HCT116 (cell line): ENCODE measurements around the gene ZNF804A. TPM values are rescaled to one million over a fixed set of nuclear protein-coding genes. Genes with fewer than 3 reads are reported as not detected.

ENCODE experiments used
- ATAC-seq: fragments of 200-7000 bp; cut with Tn5 transposase; 2 replicates; pipeline ENCODE4 v1.9.1; 2020; ENCODE audit warnings: mild to moderate bottlenecking, moderate library complexity
- BruUV-seq: library from RNA; stranded (reverse); fragments of 400-500 nt; replicated peaks from 2 replicates; lab custom pipeline; 2021; lab: Mats Ljungman, UMichigan
- CTCF ChIA-PET: fragments of 300-600 bp; sonication (Branson Sonifier 250); formaldehyde crosslinking; loops from one replicate; lab custom pipeline; 2021; ENCODE audit warnings: antibody characterized with exemption; lab: Charles Lee
- POLR2A ChIA-PET: fragments of 300-600, 350-600 bp; sonication (Branson Sonifier 250); formaldehyde crosslinking; loops from one replicate; lab custom pipeline; 2021; ENCODE audit warnings: antibody characterized with exemption; lab: Charles Lee
- RAD21 ChIA-PET, 2 experiments: fragments of 300-600 bp; sonication (Branson Sonifier 250); formaldehyde crosslinking; loops; one replicate each; lab custom pipeline; 2023; ENCODE audit warnings: low total read pairs in 2 of 2; ENCODE audit not compliant: uncharacterized antibody in 2 of 2, unreplicated experiment in 2 of 2, low non-redundant PET in 1 of 2; lab: Charles Lee
- DNase-seq: peaks from one replicate; pipeline ENCODE4 v3.0.0-alpha.2; 2010; ENCODE audit warnings: low read depth, low spot score
- H2AFZ ChIP-seq: fragments of 200-600 bp; shearing (Covaris generic), sonication (generic); 2 replicates; pipeline ENCODE4 v1.6.1; 2017; ENCODE audit warnings: low read depth, mixed run types, mixed read lengths, antibody characterized with exemption, low read length; ENCODE audit not compliant: poor library complexity, severe bottlenecking
- H3K27ac ChIP-seq: 2 replicates; pipeline ENCODE4 v1.5.1; 2012; ENCODE audit warnings: low read depth, low read length
- H3K27me3 ChIP-seq: fragments of 200-600 bp; sonication (generic); 2 replicates; pipeline ENCODE4 v1.6.1; 2016; ENCODE audit warnings: mixed run types, low read length, mixed read lengths; ENCODE audit not compliant: insufficient read depth
- H3K36me3 ChIP-seq, 2 experiments: fragments of 200-500 bp in 1 of 2; fragments of 200-600 bp in 1 of 2; sonication (Bioruptor generic) in 1 of 2; sonication (generic) in 1 of 2; 2 replicates each; pipeline versions ENCODE4 v1.5.1 to v1.6.1; 2014 to 2016; ENCODE audit warnings: low read length in 2 of 2, inconsistent platforms in 1 of 2, mixed read lengths in 1 of 2, mixed run types in 1 of 2; ENCODE audit not compliant: insufficient read depth in 2 of 2, control insufficient read depth in 1 of 2
- H3K4me1 ChIP-seq, 2 experiments: fragments of 200-600 bp in 1 of 2; sonication (generic) in 1 of 2; 2 replicates each; pipeline versions ENCODE4 v1.5.1 to v1.6.1; 2012 to 2017; ENCODE audit warnings: low read length in 2 of 2, inconsistent platforms in 1 of 2, mild to moderate bottlenecking in 1 of 2, mixed read lengths in 1 of 2, mixed run types in 1 of 2, moderate library complexity in 1 of 2; ENCODE audit not compliant: insufficient read depth in 2 of 2, control insufficient read depth in 1 of 2
- H3K4me2 ChIP-seq: fragments of 200-600 bp; sonication (generic); 2 replicates; pipeline ENCODE4 v1.6.1; 2017; ENCODE audit warnings: mixed run types, low read length, mixed read lengths
- H3K4me3 ChIP-seq, 2 experiments: fragments of 200-600 bp in 1 of 2; sonication (generic) in 1 of 2; replicated peaks in 1 of 2; 2 replicates each; pipeline ENCODE4 v1.5.1; 2011 to 2016; ENCODE audit warnings: low read length in 2 of 2, control low read depth in 1 of 2, low read depth in 1 of 2, mild to moderate bottlenecking in 1 of 2, mixed read lengths in 1 of 2, mixed run types in 1 of 2
- H3K79me2 ChIP-seq: fragments of 200-600 bp; sonication (generic); 2 replicates; pipeline ENCODE4 v1.6.1; 2017; ENCODE audit warnings: mild to moderate bottlenecking, mixed run types, low read length, moderate library complexity, mixed read lengths; ENCODE audit not compliant: insufficient read depth
- H3K9ac ChIP-seq: fragments of 200-600 bp; sonication (generic); 2 replicates; pipeline ENCODE4 v1.6.1; 2016; ENCODE audit warnings: low read length, mixed read lengths
- H3K9me2 ChIP-seq: fragments of 200-600 bp; sonication (generic), shearing (Covaris generic); 2 replicates; pipeline ENCODE4 v1.6.1; 2017; ENCODE audit warnings: mixed run types, mild to moderate bottlenecking, moderate library complexity; ENCODE audit not compliant: insufficient read depth
- H3K9me3 ChIP-seq, 2 experiments: fragments of 200-500 bp in 1 of 2; fragments of 200-600 bp in 1 of 2; sonication (Bioruptor generic) in 1 of 2; sonication (generic) in 1 of 2; 2 replicates each; pipeline ENCODE4 v1.6.1; 2014 to 2017; ENCODE audit warnings: low read length in 2 of 2, mixed read lengths in 2 of 2, inconsistent platforms in 1 of 2, low read depth in 1 of 2, mild to moderate bottlenecking in 1 of 2, mixed run types in 1 of 2, moderate library complexity in 1 of 2; ENCODE audit not compliant: control insufficient read depth in 1 of 2, insufficient read depth in 1 of 2
- H4K20me1 ChIP-seq: fragments of 200-600 bp; sonication (generic), shearing (Covaris generic); 2 replicates; pipeline ENCODE4 v1.6.1; 2017; ENCODE audit warnings: mixed run types, mild to moderate bottlenecking, moderate library complexity; ENCODE audit not compliant: insufficient read depth
- ATF3 ChIP-seq: IDR thresholded peaks from 2 replicates; pipeline ENCODE4 v1.6.1; 2012
- CBX3 ChIP-seq: IDR thresholded peaks from 2 replicates; pipeline ENCODE4 v1.6.1; 2012; ENCODE audit warnings: low read depth
- CEBPB ChIP-seq: IDR thresholded peaks from 2 replicates; pipeline ENCODE4 v1.6.1; 2012; ENCODE audit warnings: low read depth
- CTCF ChIP-seq, 3 experiments: fragments of 200-600 bp in 1 of 3; sonication (generic) in 1 of 3; IDR thresholded peaks in 2 of 3; conservative IDR thresholded peaks in 1 of 3; 2 replicates each; pipeline ENCODE4 v1.5.1; 2012 to 2017; ENCODE audit warnings: low read depth in 2 of 3, low read length in 2 of 3, antibody characterized with exemption in 1 of 3, borderline replicate concordance in 1 of 3, control low read depth in 1 of 3, mild to moderate bottlenecking in 1 of 3, mixed read lengths in 1 of 3, mixed run types in 1 of 3, moderate library complexity in 1 of 3; ENCODE audit not compliant: insufficient read depth in 1 of 3
- EZH2 ChIP-seq: fragments of 200-600 bp; sonication (generic); IDR thresholded peaks from 2 replicates; pipeline ENCODE4 v1.6.1; 2017; ENCODE audit warnings: antibody characterized with exemption, mixed run types
- EZH2phosphoT487 ChIP-seq: fragments of 200-600 bp; IDR thresholded peaks from 2 replicates; pipeline ENCODE4 v1.6.1; 2018; ENCODE audit warnings: antibody characterized with exemption, borderline replicate concordance
- FOSL1 ChIP-seq: IDR thresholded peaks from 2 replicates; pipeline ENCODE4 v1.6.1; 2012; ENCODE audit warnings: low read depth
- JUND ChIP-seq: IDR thresholded peaks from 2 replicates; pipeline ENCODE4 v1.6.1; 2012
- POLR2A ChIP-seq: IDR thresholded peaks from 2 replicates; pipeline ENCODE4 v1.7.0; 2011; ENCODE audit warnings: borderline replicate concordance; ENCODE audit not compliant: insufficient read depth, insufficient read length; ENCODE audit errors: extremely low read depth
- POLR2AphosphoS5 ChIP-seq: IDR thresholded peaks from 2 replicates; pipeline ENCODE4 v1.6.1; 2011; ENCODE audit warnings: mild to moderate bottlenecking, low read depth, low read length, moderate library complexity
- RAD21 ChIP-seq: IDR thresholded peaks from 2 replicates; pipeline ENCODE4 v1.6.1; 2012; ENCODE audit warnings: low read depth, mild to moderate bottlenecking
- SP1 ChIP-seq: IDR thresholded peaks from 2 replicates; pipeline ENCODE4 v1.6.1; 2012; ENCODE audit warnings: low read depth
- SRF ChIP-seq: IDR thresholded peaks from 2 replicates; pipeline ENCODE4 v1.6.1; 2012; ENCODE audit warnings: low read depth
- YY1 ChIP-seq: IDR thresholded peaks from 2 replicates; pipeline ENCODE4 v1.6.1; 2011; ENCODE audit warnings: low read length, low read depth, moderate library complexity, mild to moderate bottlenecking; ENCODE audit not compliant: insufficient replicate concordance; ENCODE audit errors: extremely low read depth
- ZBTB33 ChIP-seq: IDR thresholded peaks from 2 replicates; pipeline ENCODE4 v1.6.1; 2011; ENCODE audit warnings: mild to moderate bottlenecking, low read length, moderate library complexity; ENCODE audit not compliant: insufficient replicate concordance; ENCODE audit errors: extremely low read depth
- ZFX ChIP-seq: fragments of 450-650 bp; IDR thresholded peaks from 2 replicates; pipeline ENCODE4 v1.6.1; 2017
- intact Hi-C: fragments of 100-400 bp; cut with micrococcal nuclease; formaldehyde crosslinking; loops from 2 replicates; pipeline ENCODE4 v1.10.0; 2022
- total RNA-seq: library from RNA; stranded (reverse); gene quantifications from one replicate; pipeline ENCODE4 v1.2.1, GENCODE V29; 2021; ENCODE audit not compliant: unreplicated experiment

Gene ZNF804A
- total RNA-seq, 1 experiment from 2014 or later = 0.61 TPM

- no peak for TF ChIP-seq ATF3
- TF ChIP-seq JUND = no peak
- no peak for TF ChIP-seq ZFX
- no peak for TF ChIP-seq ZBTB33
- intact Hi-C loops = no loop called here
- BruUV-seq = no TSS peak
- ChIA-PET POLR2A (no interaction called here), CTCF (no interaction called here), RAD21 (no interaction called here)
- Histone ChIP-seq H3K4me3 (no peak overlapping the region), H3K36me3 (no peaks in the 10 kb centered on the region), H3K9me3 (no peaks in the 10 kb centered on the region), H3K9ac (no peak overlapping the region), H3K4me1 (no peaks in the 10 kb centered on the region), H3K9me2 (no peaks in the 10 kb centered on the region), H4K20me1 (no peaks in the 10 kb centered on the region), H3K4me2 (no peak overlapping the region), H3K27ac (no peak overlapping the region), H2AFZ (no peak overlapping the region), H3K79me2 (no peaks in the 10 kb centered on the region), H3K27me3 (no peaks in the 10 kb centered on the region)
- no peak for DNase-seq
- no peak for ATAC-seq
Measured at GRCh38 chr2:184779777-184780176, 181.4 kb downstream of the ZNF804A start.

GRCh38 chr2:184780384-184780783 is 182.1 kb downstream of the ZNF804A start:
- DNase-seq = no peak
- POLR2A ChIA-PET = no interaction called here
- H3K79me2 ChIP-seq = no peaks in the 10 kb centered on the region
- RAD21 ChIA-PET = no interaction called here
- H3K4me3 ChIP-seq = no peak overlapping the region
- H3K9me3 ChIP-seq = no peaks in the 10 kb centered on the region
- H3K27me3 ChIP-seq = no peaks in the 10 kb centered on the region
- no peak for ATAC-seq
- intact Hi-C loops = no loop called here
- no peaks in the 10 kb centered on the region for H3K4me1 ChIP-seq
- no peak overlapping the region for H2AFZ ChIP-seq
- H3K9ac ChIP-seq = no peak overlapping the region
- H3K4me2 ChIP-seq = no peak overlapping the region
- CTCF ChIA-PET = no interaction called here
- H3K36me3 ChIP-seq = no peaks in the 10 kb centered on the region
- H3K9me2 ChIP-seq = no peaks in the 10 kb centered on the region
- no peak overlapping the region for H3K27ac ChIP-seq
- no TSS peak for BruUV-seq
- H4K20me1 ChIP-seq = no peaks in the 10 kb centered on the region
- TF ChIP-seq JUND (no peak), CEBPB (no peak), FOSL1 (no peak), POLR2A (no peak), CBX3 (no peak), SRF (no peak), EZH2phosphoT487 (no peak), EZH2 (no peak), RAD21 (no peak), SP1 (no peak), CTCF (IDR thresholded peaks at IDR 0.05 in 2 of 3, conservative IDR thresholded peaks at IDR 0.05 in 1 of 3; ENCODE audit: borderline replicate concordance in 1 of 3, insufficient read depth in 1 of 3, low read depth in 2 of 3, low read length in 2 of 3) (no peak), YY1 (no peak), POLR2AphosphoS5 (no peak), ZBTB33 (no peak)
